Epidermal melanocyte (primary cell): ENCODE measurements around the gene SIRPB1.
"Not testable (repeated sequence)": the region's sequence is repeated elsewhere in the genome, so short reads cannot be mapped to it uniquely, and the experiment has no call there.

Experiments
- DNase-seq: peaks from one replicate; pipeline ENCODE4 v3.0.0; 2011; ENCODE audit warnings: low spot score; ENCODE audit not compliant: insufficient read length

SIRPB1 gene

DNA sequence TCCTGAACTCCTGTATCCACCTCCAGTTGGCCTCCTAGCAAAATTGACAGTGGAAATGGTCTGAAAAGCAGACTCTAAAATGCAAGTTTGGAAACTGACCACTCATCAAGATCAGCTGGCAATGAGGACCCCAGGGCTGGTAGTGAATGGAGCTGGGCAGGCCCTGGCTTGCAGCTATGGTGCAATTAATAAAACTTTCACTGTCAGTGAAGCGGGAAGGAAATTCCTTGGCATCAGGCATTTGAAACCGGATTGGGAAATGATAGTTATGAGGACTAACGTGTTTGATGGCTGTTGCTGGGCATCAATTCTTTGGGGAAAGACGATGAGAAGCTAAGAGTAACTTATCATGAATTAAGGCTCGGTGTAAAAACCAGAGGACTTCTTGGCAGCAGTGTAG, 19.1 kb downstream of the SIRPB1 start:
- DNase-seq = no peak

DNA sequence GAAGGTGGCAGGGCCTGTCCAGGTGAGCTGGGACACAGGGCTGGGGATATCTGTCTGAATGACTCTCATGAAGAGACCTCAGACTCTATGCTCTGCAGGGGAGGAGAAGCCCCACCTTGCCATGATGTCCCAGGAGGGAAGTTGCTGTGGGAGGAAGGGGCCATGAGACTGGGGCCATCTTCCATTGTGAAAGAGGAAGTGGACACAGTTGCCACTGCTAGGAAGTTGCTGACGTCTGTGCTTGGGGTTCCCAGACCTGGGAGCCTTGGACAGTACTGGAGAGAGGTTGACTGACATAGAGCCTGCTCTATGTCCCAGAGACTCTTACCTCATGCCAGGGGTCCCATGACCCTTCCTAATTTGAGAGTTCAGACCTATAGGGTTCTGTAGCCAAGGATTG, 24.5 kb downstream of the SIRPB1 start:
- DNase-seq = no peak

DNA sequence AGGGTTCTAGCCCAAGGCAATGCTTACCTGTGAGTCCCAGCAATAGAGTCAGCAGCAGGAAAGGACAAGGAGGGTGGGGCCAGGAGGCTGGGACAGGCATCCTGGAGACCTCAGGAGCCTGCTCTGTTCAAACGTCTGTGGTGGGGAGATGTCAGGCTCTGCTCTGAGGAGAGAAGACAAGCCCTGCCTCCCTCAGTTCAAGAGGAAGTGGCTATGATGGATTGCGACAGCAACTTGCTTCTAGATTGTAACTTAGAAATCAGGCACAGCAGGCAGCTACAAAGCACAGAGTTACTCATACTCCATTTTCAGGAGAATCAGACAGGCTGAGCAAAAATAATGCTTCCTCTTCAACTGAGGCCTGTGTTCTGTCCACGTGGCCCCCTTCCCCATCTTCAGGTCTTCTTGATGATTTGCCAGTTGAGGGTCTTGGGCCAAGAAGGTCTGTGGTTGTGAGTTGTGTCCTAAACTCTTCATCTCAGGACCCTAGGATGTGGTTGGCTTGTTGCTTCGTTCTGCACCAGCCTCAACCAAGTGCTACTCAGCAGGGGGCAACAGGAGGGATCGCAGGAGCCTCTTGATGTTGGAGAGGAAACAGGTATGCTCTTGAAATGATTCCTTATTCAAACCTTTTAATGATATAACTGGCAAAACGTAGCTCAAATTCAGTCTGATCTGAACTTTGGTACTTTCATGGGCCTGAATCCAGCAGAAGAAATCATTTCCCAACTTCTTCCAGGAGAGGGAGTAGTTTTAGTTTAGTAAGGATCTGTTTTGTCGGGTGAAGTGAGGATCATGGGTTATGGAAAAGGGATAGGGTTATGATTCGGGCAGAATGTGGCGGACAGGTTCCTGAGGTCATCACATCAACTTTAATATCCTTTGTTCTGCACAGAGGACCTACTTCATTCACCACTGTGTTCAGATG, 31.0 kb downstream of the SIRPB1 start:
- no peak for DNase-seq

DNA sequence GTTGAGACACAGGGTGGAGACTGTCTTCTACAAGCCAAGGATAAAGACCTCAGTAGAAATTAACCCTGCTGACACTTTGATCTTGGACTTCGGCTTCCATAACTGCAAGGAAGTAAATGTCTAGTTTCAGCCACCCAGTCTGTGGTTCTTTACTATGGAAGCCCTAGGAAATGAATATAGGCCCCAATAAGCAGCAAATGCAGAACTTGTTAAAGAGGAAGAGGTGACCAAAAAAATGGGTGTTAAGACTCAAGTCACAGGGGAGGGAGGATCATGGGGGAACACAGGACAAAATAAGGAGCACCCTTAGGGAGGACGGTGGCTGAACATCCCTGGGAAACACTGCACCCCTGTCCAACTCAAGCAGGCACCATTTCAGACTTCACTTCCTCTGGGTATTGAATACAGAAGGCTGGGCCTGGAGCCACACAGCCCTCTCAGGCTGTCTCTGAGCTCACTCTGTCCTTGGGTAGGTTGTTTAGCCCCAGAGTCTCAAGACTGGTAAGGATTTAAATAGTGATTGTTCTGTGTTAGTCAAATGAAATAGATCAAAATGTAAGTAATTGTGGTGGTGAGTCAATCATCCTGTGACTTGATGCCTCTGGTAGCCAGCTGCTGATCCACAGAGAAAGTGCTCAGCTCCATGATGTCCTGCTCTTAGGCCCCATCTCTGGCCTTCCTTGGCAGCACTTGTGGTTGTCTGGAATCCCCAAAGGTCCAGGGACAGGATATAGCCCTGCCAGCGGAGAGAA, 31.9 kb downstream of the SIRPB1 start:
- DNase-seq = no peak

DNA sequence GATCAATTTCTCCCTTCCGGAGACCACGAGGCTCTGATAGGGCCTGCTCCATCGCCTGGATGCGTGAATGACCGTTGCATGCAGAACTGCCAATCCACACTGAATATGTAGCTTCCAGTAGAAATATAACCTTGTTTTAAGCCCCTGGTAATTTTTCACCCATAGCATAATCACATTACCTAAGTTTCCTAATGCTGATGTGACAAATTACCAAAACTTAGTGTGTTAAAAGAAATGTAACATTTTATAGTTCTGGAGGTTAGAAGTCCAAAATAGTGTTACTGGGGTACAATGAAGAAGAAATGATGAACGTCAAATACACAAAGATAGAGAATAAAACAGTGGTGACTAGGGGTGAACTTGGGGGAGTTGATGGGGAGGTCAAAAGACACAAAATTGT, 40.3 kb downstream of the SIRPB1 start:
- no peak for DNase-seq

DNA sequence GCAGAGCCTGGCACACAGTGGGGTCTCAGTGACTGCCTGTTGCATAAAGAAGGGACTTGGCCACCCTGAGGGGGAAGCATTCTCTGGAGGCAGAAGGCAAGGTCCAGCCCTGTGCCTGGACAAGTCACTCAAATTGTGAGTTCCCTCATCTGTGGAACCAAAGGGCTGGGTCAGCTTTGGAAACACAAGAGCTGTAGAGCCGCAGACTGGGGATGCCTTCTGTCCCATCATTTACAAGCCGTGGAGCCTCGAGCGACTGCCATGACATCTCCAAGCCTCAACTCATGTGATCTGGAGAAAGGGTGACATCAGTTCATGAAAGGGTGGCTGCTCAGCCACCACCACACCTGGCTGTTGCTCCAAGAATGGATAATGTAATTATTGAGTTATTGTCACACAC, 41.9 kb downstream of the SIRPB1 start:
- no peak for DNase-seq

DNA sequence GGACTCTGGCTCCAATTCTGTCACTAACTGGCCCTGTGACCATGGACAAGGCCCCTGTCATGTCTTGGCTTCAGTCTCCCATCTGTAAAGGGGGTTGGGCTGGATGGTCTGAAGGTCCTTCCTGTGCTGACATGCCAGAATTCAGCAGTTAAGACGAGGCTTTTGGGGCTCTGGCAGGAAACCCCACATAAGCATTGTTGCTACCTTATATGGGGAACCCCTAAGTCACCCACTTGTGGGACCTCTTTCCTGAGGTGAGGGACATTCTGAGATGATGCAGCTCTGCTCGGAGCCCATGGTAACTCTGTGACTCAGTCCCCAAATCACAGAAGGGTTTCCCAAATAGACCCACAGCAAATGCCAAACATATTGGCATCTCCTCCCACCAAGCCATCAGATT, 42.5 kb downstream of the SIRPB1 start:
- not testable (repeated sequence) for DNase-seq

DNA sequence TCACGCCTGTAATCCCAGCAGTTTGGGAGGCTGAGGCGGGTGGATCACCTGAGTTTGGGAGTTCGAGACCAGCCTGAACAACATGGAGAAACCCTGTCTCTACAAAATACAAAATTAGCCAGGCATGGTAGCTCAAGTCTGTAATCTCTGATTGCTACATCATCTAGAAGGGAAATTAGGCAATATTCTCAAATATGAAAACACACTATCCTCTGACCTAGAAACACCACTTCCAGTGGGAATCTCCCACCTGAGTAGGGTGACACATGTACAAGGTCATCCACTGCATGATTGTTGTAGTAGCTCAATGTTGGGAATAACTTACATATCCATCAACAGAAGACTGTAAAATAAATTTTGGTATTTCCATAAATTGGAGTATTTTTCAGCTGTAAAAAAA, 43.2 kb downstream of the SIRPB1 start:
- DNase-seq = no peak

DNA sequence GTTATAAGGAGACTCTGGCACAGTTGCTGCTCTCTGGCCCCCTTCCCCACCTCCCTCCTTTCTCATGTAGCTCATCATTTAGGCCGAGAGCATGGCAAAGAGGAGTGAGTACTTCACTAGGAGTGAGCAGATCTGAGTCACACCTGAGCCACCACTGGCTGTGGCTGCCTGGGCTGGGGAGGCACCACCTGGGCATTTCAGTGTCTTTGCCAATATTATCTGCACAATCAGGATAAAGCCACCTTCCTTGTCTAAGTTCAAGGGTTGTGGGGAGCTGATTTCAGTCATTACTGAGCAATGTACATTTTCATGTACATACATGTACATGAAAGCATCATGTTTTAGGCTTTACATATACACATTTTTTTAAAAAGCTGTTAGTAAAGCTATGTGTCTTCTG, 43.8 kb downstream of the SIRPB1 start:
- DNase-seq = not testable (repeated sequence)

DNA sequence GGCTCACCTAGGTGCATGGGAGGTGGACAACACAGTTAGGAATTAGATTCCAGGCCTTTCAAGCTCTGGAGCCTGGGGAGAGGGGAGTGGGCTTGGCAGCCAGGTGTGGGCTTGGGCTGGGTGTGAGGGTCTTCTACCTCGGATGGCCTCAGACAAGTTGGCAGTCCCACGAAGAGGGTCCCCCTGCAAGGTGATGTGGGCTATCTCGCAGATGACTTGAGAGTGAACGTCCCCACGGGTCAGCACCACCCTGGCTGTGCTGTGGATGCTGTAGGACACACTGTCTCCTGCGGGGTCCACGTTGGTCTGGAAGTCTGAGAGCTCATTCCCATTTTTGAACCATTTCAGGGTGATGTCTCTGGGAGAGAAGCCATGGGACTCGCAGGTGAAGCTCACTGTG, 48.2 kb downstream of the SIRPB1 start:
- not testable (repeated sequence) for DNase-seq
